ENCODE results near the gene C6orf118. TPM values are rescaled to one million over a fixed set of nuclear protein-coding genes. Genes with fewer than 3 reads are reported as not detected.

The C6orf118 gene
- total and polyA plus RNA-seq, 10 of the 15 experiments (the other 5 are each of a cell fraction or from before 2014, with no cell fraction given), result not detected

DNA sequence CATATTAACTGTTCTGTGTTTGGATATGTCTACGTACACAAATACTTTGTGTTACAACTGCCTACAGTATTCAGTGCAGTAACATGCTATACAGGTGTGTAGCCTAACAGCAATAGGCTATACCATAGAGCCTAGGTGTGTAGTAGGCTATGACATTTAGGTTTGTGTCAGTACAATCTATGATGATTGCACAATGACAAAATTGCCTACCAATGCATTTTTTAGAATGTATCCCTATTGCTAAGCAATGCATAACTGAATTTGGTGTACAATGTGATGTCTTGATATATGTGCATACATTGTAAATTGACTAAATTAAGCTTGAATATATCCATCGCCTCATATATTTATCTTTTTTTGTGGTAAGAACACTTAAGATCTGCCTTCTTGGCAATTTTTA, 48.9 kb downstream of the C6orf118 start:
- no peak overlapping the region for H3K4me3 ChIP-seq
- H3K9ac ChIP-seq (ENCODE audit: control insufficient read depth, insufficient read depth, low read length), result no peak overlapping the region
- H3K27ac ChIP-seq (ENCODE audit: control insufficient read depth, insufficient read depth), result no peak overlapping the region
- in situ Hi-C loops (cut with MboI), result no loop called here
- no TSS peak for BruUV-seq (replicated peaks)
- ChIA-PET RAD21 (ENCODE audit: unreplicated experiment) (no interaction called here), CTCF (no interaction called here), SMC1A (ENCODE audit: uncharacterized antibody, unreplicated experiment) (no interaction called here), POLR2A (no interaction called here)
- intact Hi-C loops (cut with micrococcal nuclease; ENCODE audit: unreplicated experiment), result no loop called here
- no peaks in the 10 kb centered on the region for H3K9me3 ChIP-seq (replicated peaks; ENCODE audit: control insufficient read depth, insufficient read depth, low read length)
- H4K20me1 ChIP-seq (ENCODE audit: control insufficient read depth, insufficient read depth), result no peaks in the 10 kb centered on the region
- no peak overlapping the region for H2AFZ ChIP-seq (ENCODE audit: control insufficient read depth, low read depth, low read length)
- DNase-seq (ENCODE audit: low read depth, low spot score) (no peak), FAIRE-seq (no peak), ATAC-seq (no peak)
- no peaks in the 10 kb centered on the region for H3K4me1 ChIP-seq (ENCODE audit: control insufficient read depth, insufficient read depth, low read length)
- H3K27me3 ChIP-seq (replicated peaks in 1 of 2; ENCODE audit: control insufficient read depth in 2 of 2, insufficient read depth in 2 of 2, low read length in 1 of 2), result no peaks in the 10 kb centered on the region
- WGBS (ENCODE audit: insufficient coverage, insufficient replicate concordance, low lambda C conversion rate, missing lambda C conversion rate), result 4% methylated on average over 2 of the region's 2 CpGs
- no peak overlapping the region for H3K4me2 ChIP-seq (ENCODE audit: control insufficient read depth, insufficient read depth)
- no peaks in the 10 kb centered on the region for H3K79me2 ChIP-seq (ENCODE audit: control insufficient read depth, insufficient read depth, low read length)
- TF ChIP-seq, protein P1, sequence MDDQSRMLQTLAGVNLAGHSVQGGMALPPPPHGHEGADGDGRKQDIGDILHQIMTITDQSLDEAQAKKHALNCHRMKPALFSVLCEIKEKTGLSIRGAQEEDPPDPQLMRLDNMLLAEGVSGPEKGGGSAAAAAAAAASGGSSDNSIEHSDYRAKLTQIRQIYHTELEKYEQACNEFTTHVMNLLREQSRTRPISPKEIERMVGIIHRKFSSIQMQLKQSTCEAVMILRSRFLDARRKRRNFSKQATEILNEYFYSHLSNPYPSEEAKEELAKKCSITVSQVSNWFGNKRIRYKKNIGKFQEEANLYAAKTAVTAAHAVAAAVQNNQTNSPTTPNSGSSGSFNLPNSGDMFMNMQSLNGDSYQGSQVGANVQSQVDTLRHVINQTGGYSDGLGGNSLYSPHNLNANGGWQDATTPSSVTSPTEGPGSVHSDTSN (IDR thresholded peaks at IDR 0.05; ENCODE audit: insufficient replicate concordance, low read depth, low read length), result no peak
- TF ChIP-seq ZNF217 (IDR thresholded peaks at IDR 0.05) (no peak), ELK1 (IDR thresholded peaks at IDR 0.05; ENCODE audit: low read depth, low read length) (no peak), YY1 (IDR thresholded peaks at IDR 0.05; ENCODE audit: low read depth, low read length) (no peak), RELB (IDR thresholded peaks at IDR 0.05; ENCODE audit: low read depth) (no peak), IKZF2 (IDR thresholded peaks at IDR 0.05) (no peak)
- H3K36me3 ChIP-seq (ENCODE audit: control insufficient read depth in 2 of 2, insufficient read depth in 2 of 2, low read length in 1 of 2), result no peaks in the 10 kb centered on the region

All from GM12878 (cell line).